Epidermal melanocyte (primary cell): Measurements from ENCODE around the gene ANKRD45.
A peak's percentile ranks its signal among the peaks of the same experiment; 100 is the strongest.
"Not testable (repeated sequence)": the region's sequence is repeated elsewhere in the genome, so short reads cannot be mapped to it uniquely, and the experiment has no call there.

Source experiments
- DNase-seq: peaks from one replicate; pipeline ENCODE4 v3.0.0; 2011; ENCODE audit warnings: low spot score; ENCODE audit not compliant: insufficient read length

Gene ANKRD45, protein sequence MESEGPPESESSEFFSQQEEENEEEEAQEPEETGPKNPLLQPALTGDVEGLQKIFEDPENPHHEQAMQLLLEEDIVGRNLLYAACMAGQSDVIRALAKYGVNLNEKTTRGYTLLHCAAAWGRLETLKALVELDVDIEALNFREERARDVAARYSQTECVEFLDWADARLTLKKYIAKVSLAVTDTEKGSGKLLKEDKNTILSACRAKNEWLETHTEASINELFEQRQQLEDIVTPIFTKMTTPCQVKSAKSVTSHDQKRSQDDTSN

GRCh38 chr1:173669491-173669941 is at the start of gene ANKRD45:
TSS of gene ANKRD45 (minus strand) at chr1:173669851. CDS start at chr1:173659418, 10,433 bp downstream.
- peak; percentile 30 for DNase-seq

DNA sequence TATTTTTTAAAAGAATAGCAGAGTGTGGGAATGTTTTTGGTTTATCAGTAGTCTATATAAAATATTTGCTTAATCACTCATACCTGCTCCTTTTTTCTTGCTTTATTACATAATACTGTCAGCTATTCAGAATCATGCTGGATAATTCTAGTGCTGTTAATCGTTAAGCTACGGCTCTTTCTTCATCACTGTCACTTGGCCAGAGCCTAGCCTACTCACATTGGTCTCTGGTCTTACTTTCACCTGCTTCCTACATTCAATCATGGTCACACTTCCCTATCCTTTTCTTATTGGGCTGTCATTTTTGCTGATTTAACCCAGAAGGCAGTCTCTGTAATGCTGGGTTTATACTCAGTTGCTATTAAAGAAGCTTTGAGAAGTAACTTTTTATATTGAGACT is 47.6 kb upstream of the ANKRD45 start:
- DNase-seq = no peak

DNA sequence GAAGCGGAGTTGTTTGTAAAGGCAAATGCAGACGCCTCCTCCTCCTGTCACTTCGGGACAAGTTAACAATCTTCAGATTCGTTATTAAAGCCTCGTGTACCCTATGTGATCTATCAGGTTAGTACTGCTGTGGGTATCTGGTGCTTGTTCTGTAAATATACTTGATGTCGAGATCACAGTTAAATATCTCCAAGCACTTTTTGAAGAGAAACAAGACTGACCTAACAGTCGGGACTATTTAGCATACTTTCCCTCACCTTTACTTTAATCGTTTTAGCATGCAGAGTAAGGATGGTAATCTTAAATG is 45.8 kb upstream of the ANKRD45 start:
- DNase-seq = no peak

DNA sequence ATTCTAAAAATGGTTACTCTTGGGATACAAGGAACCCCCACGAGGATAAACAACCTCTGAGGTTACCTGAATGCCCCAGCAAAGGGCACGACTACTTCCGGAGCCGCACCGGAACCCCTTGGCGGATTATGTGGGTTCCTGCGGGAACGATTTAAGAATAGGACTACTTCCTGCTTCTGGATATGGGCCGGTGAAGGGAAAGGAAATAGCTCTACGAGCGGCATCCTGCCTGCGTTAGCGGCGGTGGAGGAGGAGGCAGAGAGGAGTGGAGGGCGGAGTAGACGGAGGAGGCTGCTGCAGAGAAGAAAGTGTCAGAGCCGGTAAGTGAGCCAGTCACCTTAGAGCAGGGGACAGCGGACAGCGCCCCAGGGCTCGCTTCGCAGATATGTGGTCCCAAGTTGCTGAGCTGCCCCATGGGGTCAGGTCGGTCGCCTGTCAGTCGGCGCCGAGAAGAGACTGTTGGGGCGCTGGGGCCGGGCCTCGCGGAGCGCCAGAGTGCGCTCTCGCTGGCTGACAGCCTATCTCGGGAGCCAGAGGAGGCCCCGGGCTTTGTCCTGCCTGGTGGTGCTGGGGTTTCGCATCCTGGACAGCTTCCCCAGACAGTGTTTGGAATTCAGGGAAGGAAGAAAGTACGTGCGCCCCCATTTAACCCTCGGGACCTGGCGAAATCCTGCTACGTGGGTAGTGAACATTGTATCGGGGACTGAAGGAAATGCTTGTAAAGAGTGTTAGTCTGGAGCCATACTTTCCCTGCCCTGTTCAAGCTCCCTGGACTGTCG is 45.3 kb upstream of the ANKRD45 start, which contains the start of gene KLHL20:
Gene KLHL20 (plus strand): TSS at position 223 of the 779 bp plus-strand sequence. CDS start 1,063 bp downstream, outside the sequence.
- peak; percentile 78 for DNase-seq

DNA sequence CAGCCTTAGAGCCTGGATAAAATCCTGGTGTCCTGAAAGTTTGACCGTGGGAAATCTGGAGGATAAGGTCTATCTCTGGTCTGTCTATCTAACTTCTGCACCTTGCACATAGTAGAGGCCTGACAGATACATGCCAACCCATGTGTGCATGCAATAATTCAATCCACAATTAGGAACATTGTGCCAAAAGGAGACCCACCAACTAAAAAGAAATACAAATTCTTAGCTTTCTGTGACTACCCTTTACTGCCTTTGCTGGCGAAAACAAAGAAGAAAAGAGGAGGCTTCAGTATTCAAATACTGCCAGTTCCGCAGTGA is 44.7 kb upstream of the ANKRD45 start:
- no peak for DNase-seq

DNA sequence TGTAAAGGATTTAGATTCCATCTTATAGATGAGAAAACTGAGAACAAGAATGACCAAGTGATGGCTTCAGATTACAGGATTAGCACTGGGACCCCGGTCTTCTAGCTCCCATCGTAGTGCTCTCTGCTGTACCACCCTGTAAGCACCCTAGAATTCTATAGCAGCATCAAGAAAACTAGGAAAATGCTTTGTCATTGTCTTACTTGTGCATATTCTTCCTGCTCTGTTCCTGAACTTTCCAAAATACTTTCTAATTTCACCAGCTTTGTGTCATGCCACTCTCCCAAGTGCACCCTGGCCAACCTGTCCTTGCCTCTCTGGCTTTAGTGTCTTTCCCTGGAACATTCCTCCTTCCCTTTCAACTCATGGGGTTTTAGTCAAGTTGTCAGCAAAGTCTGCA is 39.1 kb upstream of the ANKRD45 start:
- no peak for DNase-seq

GRCh38 chr1:173705117-173705516 is 35.5 kb upstream of the ANKRD45 start:
- DNase-seq = no peak

DNA sequence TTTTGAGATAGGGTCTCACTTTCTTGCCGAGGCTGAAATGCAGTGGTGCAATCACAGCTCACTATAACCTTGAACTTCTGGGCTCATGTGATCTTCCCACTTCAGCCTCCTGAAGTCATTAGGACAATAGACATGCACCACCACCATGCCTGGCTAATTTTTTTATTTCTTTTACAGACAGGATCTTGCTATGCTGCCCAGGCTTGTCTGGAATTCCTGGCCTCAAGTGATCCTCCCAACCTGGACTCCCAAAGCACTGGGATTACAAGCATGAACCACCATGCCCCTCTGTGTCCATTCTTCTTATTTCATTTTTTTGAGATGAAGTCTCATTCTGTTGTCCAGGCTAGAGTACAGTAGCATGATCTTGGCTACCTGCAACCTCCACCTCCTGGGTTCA is 33.1 kb upstream of the ANKRD45 start:
- no peak for DNase-seq

DNA sequence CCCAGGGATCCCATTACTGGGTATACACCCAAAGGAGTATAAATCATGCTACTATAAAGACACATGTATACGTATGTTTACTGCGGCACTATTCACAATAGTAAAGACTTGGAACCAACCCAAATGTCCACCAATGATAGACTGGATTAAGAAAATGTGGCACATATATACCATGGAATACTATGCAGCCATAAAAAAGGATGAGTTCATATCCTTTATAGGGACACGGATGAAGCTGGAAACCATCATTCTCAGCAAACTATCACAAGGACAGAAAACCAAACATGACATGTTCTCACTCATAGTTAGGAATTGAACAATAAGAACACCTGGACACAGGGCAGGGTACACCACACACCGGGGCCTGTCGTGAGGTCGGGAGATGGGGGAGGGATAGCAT is 31.6 kb upstream of the ANKRD45 start:
- not testable (repeated sequence) for DNase-seq

DNA sequence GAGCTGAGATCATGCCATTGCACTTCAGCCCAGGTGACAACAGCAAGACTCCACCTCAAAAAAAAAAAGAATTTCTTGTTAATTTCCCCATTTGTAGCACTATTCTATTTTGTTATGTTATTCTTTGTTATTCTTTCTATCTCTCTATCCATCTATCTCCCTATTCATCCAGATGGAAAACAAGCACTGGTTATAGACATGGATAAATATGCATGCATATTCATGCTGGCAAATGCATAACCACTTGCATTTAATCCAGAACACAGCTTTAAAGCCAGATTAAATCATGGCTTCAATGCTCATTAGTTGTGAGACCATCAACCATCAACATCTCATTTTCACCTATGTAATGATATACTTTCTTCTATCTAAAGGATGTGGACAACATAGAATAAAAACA is 23.6 kb upstream of the ANKRD45 start:
- no peak for DNase-seq

GRCh38 chr1:173688300-173688699 is 18.6 kb upstream of the ANKRD45 start:
- no peak for DNase-seq

GRCh38 chr1:173685121-173685520 is 15.5 kb upstream of the ANKRD45 start:
- not testable (repeated sequence) for DNase-seq

GRCh38 chr1:173683838-173684237 is 14.2 kb upstream of the ANKRD45 start:
- not testable (repeated sequence) for DNase-seq

GRCh38 chr1:173682184-173682583 is 12.5 kb upstream of the ANKRD45 start:
- DNase-seq = no peak

- DNase-seq = not testable (repeated sequence)
These were observed 10.5 kb upstream of the ANKRD45 start for GRCh38 chr1:173680152-173680551.

- DNase-seq = not testable (repeated sequence)
These were observed 4.8 kb upstream of the ANKRD45 start for GRCh38 chr1:173674496-173674895.

DNA sequence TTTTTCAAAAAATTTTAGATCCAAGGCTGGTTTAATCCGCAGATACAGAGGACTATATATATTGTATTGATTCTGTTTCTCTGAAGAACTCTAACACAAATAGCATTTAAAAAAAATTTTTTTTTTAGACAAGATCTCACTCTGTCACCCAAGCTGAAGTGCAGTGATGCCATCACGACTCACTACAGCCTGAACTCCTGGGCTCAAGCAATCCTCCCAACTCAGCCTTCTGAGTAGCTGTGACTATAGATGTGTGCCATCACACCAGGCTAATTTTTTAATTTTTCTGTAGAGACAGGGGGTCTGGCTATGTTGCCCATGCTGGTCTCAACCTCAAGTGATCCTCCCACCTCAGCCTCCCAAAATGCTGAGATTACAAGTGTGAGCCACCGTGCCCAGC is 3.0 kb downstream of the ANKRD45 start:
- DNase-seq = no peak

GRCh38 chr1:173663159-173663558 is 6.5 kb downstream of the ANKRD45 start:
- DNase-seq = no peak

DNA sequence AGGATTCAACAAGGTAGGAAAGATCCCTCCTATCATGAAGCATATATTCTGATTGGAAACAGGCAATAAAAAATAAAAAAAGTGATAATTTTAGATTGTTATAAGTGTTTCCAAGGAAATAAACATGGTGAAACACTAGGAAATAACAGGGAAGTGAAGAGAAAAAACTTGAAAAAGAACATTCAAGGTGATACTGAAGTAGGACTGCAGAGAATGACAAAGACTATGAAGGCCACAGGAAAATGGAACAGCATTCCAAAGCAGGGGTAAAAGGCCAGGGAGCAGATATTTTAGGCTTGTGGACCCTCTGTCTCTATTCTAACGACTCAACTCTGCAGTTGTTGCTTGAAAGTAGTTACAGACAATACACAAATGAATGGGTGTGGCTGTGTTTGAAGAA is 7.9 kb downstream of the ANKRD45 start:
- DNase-seq = no peak

DNA sequence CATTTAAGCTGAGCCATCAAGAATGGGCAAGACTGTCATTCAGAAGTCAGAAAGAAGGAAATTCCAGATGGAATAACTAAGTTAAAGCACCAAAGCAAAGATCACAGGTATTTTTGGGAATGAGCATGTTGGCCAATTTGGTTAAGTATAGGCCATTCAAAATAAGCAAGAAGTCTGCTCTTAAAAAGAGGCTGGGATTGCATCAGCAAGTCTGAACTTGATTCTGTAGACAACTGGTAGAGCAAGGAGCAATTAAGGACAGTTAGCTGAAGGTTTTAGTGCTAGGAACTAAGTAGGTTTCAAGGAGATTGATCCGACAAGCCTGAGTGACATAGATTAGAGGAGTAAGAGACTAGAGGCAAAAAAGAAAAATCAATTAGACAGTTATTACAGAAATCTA is 8.4 kb downstream of the ANKRD45 start:
- DNase-seq = no peak

DNA sequence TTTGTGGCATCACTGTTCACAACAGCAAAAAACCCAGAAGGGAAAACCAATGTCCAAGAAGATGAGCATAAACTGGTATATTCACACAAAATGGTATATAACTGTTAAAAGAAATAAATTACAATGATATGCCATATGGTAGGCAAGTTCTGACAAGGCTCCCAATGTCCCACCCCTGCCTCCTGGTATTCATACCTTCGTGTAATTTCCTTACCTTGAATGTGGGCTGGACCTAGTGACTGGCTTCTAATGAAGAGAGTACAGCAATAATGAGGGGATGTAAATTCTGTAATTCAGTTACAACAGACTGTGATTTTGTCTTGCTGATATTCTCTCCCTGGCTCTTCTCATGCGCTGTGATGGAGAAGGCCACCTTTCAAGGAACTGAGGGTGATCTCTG is 9.3 kb downstream of the ANKRD45 start:
- no peak for DNase-seq

DNA sequence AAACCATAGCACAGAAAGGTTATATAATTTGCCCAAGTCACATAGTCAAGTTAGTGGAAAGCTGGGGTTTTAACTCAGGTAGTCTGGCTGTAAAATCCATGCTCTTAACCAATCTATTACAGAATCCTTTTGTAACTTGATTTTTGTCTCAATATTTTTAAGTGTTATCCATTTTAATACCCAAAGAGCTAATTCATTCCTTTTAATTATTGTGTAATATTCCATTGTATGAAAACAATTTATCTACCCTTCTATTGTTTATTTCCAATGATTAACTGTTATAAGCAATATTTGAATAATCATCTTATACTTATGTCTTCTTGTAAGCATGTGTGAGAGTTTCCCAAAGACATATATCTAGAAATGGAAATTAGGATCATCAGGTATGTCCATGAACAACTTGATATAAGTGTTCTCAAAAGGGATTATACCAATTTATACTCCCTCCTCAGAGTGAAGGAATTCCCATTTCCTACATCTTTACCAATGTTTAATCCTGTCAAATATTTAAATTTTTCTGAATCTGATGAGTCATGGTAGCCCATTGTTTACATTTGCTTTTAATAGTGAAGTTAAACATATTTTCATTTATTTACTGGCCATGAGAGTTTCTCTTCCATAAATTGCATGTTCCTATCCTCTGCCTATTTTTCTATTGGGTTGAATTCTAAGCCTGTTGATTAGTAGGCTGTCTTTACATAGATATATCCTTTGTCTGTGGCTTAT is 20.6 kb downstream of the ANKRD45 start:
- DNase-seq = no peak
